CD4-positive, alpha-beta T cell (primary cell): Measurements from ENCODE around the gene KCNG1. TPM values are rescaled to one million over a fixed set of nuclear protein-coding genes. Genes with fewer than 3 reads are reported as not detected.

ENCODE experiments used
- ATAC-seq: fragments of 200-7000 bp; cut with Tn5 transposase; one replicate; pipeline ENCODE4 v1.10.0; 2022; ENCODE audit warnings: mild to moderate bottlenecking; ENCODE audit not compliant: poor library complexity
- CTCF ChIA-PET: fragments of 350-600 bp; sonication (Branson Sonifier 250); formaldehyde crosslinking; loops from one replicate; lab custom pipeline; 2021; ENCODE audit warnings: antibody characterized with exemption, inconsistent platforms; lab: Charles Lee
- POLR2A ChIA-PET: fragments of 350-600 bp; sonication (Branson Sonifier 250); formaldehyde crosslinking; loops from one replicate; lab custom pipeline; 2021; ENCODE audit warnings: antibody characterized with exemption, inconsistent platforms; lab: Charles Lee
- DNase-seq, 14 experiments: peaks; one replicate each; pipeline ENCODE4 v3.0.0-alpha.2; 2013 to 2020; ENCODE audit warnings: mixed read lengths in 2 of 14
- H3K27ac ChIP-seq, 2 donors: one replicate each; pipeline versions ENCODE4 v1.5.1 to v1.7.0; 2013; ENCODE audit warnings: low read length in 2 of 2, low read depth in 1 of 2, mild to moderate bottlenecking in 1 of 2
- H3K27me3 ChIP-seq, 2 experiments: 1 replicate in 1 of 2; 2 replicates in 1 of 2; pipeline versions ENCODE4 v1.6.1 to v1.7.0; 2013; ENCODE audit warnings: low read length in 2 of 2, control low read depth in 1 of 2, mild to moderate bottlenecking in 1 of 2, moderate library complexity in 1 of 2; ENCODE audit not compliant: insufficient read depth in 2 of 2, control insufficient read depth in 1 of 2
- H3K36me3 ChIP-seq: one replicate; pipeline ENCODE4 v1.6.1; 2013; ENCODE audit warnings: low read length, control low read depth; ENCODE audit not compliant: insufficient read depth
- H3K4me1 ChIP-seq: one replicate; pipeline ENCODE4 v1.6.1; 2013; ENCODE audit warnings: low read length, control low read depth; ENCODE audit not compliant: insufficient read depth
- H3K4me3 ChIP-seq: one replicate; pipeline ENCODE4 v1.5.1; 2013; ENCODE audit warnings: mild to moderate bottlenecking, low read length, moderate library complexity
- H3K9me3 ChIP-seq, 2 experiments: 1 replicate in 1 of 2; 2 replicates in 1 of 2; pipeline versions ENCODE4 v1.6.1 to v1.7.0; 2013; ENCODE audit warnings: low read length in 2 of 2, mild to moderate bottlenecking in 2 of 2, control low read depth in 1 of 2, moderate library complexity in 1 of 2; ENCODE audit not compliant: control insufficient read depth in 1 of 2, insufficient read depth in 1 of 2
- H3K27ac Mint-ChIP-seq: one replicate; pipeline ENCODE4 v1.8.0; 2020; ENCODE audit warnings: mixed read lengths
- H3K27me3 Mint-ChIP-seq: one replicate; pipeline ENCODE4 v1.8.0; 2021; ENCODE audit warnings: mixed read lengths
- H3K36me3 Mint-ChIP-seq: one replicate; pipeline ENCODE4 v1.8.0; 2021; ENCODE audit warnings: low read depth, mixed read lengths
- H3K4me1 Mint-ChIP-seq: one replicate; pipeline ENCODE4 v1.8.0; 2021; ENCODE audit warnings: low read depth, mixed read lengths
- H3K4me3 Mint-ChIP-seq: one replicate; pipeline ENCODE4 v1.8.0; 2020; ENCODE audit warnings: mild to moderate bottlenecking, mixed read lengths
- H3K9me3 Mint-ChIP-seq: one replicate; pipeline ENCODE4 v1.8.0; 2020; ENCODE audit warnings: mixed read lengths
- intact Hi-C, 2 experiments: fragments of 100-400 bp; cut with DNase I in 1 of 2; cut with micrococcal nuclease in 1 of 2; formaldehyde crosslinking; loops; one replicate each; pipeline versions ENCODE4 v1.15.1 to v1.9.0; 2023 to 2025; cut with DNase I, micrococcal nuclease
- total RNA-seq, 174 experiments: library from RNA in 2 of 174; stranded (reverse) in 2 of 174; gene quantifications; one replicate each; pipeline ENCODE4 v1.2.3 and lab custom pipeline; 2021 to 2026
- TF ChIP-seq, protein P1 (sequence below): fragments of 200-600 bp; IDR thresholded peaks from one replicate; pipeline ENCODE4 v1.8.0; 2022; ENCODE audit warnings: antibody characterized with exemption, mild to moderate bottlenecking

KCNG1 gene
- total RNA-seq, 2 experiments from 2014 or later, result not detected

DNA sequence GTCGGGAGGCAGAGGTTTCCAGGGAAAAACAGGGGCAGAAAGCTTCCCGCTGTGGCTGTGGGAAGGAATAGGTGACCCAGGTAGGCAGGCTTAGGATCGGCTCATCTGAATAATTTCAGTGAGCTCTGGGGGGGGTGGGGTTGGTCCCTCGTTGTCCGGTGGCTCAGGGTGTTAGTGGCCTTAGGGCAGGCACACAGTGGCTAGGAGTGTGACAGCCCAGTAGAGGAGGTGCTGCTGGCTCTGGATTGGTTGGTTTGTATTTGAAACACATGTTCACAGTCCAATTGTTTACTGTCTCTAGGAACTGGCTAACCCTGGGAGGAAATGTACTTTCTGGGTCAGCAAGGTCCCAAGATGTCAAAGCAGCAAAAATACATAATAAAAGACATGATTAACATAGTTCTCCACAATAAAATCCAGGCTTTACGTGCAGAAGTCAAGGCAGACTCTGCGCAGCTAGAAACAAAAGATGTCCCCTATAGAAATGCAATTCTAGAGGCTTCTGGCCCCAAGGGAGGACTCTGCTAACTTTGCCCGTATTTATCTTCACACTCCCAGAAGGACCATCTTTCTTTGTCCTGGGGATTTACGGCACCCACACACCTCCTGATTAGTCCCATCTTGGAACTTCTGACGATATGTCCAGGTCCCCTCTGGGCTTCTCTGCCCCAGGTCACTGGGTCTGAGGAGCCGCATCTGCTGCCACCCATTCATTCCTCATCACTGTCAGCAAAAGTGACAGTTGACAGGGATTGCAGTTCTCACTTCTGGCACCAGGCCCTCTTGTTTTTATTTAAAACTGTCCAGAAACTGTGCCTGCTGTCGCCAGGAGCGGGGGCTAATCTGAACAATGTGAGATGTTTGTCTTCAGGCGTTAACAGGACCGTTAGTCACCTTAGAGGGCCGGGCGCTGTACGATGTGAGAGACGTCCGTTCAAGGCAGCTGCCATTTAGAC, 45.6 kb downstream of the KCNG1 start:
- DNase-seq (no peak), ATAC-seq (no peak)
- peaks cover 4% of the 10 kb centered on the region for H3K4me1 ChIP-seq
- POLR2A ChIA-PET, result no interaction called here
- no peaks in the 10 kb centered on the region for H3K36me3 ChIP-seq
- no peaks in the 10 kb centered on the region for H3K4me1 Mint-ChIP-seq
- no peak overlapping the region for H3K4me3 Mint-ChIP-seq
- no peaks in the 10 kb centered on the region for H3K9me3 Mint-ChIP-seq
- intact Hi-C loops, result no loop called here
- peaks cover 12 to 15% of the 10 kb centered on the region in 2 experiments for H3K27me3 ChIP-seq
- no peaks in the 10 kb centered on the region for H3K9me3 ChIP-seq
- peaks cover 38% of the 10 kb centered on the region for H3K27me3 Mint-ChIP-seq
- CTCF ChIA-PET, result no interaction called here
- TF ChIP-seq, protein P1, sequence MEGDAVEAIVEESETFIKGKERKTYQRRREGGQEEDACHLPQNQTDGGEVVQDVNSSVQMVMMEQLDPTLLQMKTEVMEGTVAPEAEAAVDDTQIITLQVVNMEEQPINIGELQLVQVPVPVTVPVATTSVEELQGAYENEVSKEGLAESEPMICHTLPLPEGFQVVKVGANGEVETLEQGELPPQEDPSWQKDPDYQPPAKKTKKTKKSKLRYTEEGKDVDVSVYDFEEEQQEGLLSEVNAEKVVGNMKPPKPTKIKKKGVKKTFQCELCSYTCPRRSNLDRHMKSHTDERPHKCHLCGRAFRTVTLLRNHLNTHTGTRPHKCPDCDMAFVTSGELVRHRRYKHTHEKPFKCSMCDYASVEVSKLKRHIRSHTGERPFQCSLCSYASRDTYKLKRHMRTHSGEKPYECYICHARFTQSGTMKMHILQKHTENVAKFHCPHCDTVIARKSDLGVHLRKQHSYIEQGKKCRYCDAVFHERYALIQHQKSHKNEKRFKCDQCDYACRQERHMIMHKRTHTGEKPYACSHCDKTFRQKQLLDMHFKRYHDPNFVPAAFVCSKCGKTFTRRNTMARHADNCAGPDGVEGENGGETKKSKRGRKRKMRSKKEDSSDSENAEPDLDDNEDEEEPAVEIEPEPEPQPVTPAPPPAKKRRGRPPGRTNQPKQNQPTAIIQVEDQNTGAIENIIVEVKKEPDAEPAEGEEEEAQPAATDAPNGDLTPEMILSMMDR, result no peak
- no peak overlapping the region for H3K27ac Mint-ChIP-seq
- H3K36me3 Mint-ChIP-seq, result no peaks in the 10 kb centered on the region
- H3K4me3 ChIP-seq, result no peak overlapping the region
- no peak overlapping the region for H3K27ac ChIP-seq

DNA sequence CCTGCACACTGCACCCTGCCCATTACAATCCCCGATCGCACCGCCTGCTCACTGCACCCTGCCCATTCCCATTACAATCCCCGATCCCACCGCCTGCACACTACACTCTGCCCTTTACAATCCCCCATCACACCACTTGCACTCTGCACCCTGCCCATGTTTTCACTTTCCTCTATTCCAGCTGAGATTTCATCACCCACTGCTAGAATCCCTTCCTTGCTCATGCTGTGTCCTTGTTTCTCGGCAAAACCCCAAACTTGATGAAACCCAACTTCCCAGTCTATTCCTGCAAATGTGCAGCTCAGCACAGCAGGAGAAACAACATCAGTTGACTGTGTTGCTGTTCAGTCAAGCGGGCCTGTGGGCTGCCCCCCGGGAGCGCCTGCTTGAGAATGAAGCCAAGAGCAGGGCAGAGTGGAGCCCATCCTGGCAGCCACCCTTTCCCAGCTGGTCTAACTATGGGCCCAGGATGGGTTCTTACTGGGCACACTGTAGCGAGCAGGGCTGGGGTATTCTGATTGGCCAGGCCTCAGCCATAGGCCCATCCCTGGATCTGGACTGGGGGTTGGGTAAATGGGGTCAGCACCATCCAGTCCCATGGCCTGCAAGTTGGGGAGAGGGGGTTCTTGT, 47.1 kb downstream of the KCNG1 start:
- POLR2A ChIA-PET, result no interaction called here

DNA sequence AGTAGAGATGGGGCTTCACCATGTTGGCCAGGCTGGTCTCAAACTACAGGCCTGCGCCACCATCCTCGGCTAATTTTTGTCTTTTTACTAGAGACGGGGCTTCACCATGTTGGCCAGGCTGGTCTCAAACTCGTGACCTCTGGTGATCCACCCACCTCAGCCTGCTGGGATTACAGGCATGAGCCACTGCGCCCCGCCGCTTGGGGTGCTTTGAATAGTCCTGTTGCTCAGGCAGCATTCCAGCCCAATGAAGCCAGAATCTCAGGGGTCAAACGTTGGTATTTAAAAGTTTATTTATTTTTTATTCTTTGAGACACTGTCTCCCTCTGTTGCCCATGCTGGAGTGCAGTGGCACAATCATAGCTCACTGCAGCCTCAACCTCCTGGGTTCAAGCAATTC, 53.0 kb downstream of the KCNG1 start:
- no peak overlapping the region for H3K27ac ChIP-seq
- Mint-ChIP-seq H3K27ac (no peak overlapping the region), H3K27me3 (peaks cover 9% of the 10 kb centered on the region), H3K4me3 (no peak overlapping the region), H3K36me3 (no peaks in the 10 kb centered on the region), H3K4me1 (no peaks in the 10 kb centered on the region), H3K9me3 (no peaks in the 10 kb centered on the region)
- no peaks in the 10 kb centered on the region for H3K4me1 ChIP-seq
- ATAC-seq (no peak), DNase-seq (no peak)
- ChIA-PET CTCF (no interaction called here), POLR2A (no interaction called here)
- no peaks in the 10 kb centered on the region for H3K9me3 ChIP-seq
- TF ChIP-seq, protein P1, result no peak
- peaks cover 0 to 5% of the 10 kb centered on the region in 2 experiments for H3K27me3 ChIP-seq
- no peaks in the 10 kb centered on the region for H3K36me3 ChIP-seq
- no peak overlapping the region for H3K4me3 ChIP-seq
- intact Hi-C loops, result no loop called here

More for the DNA sequence above, 47.1 kb downstream of the KCNG1 start:
- Histone ChIP-seq H3K36me3 (no peaks in the 10 kb centered on the region), H3K4me3 (no peak overlapping the region), H3K9me3 (no peaks in the 10 kb centered on the region), H3K27me3 (peaks cover 8 to 15% of the 10 kb centered on the region in 2 experiments), H3K4me1 (no peaks in the 10 kb centered on the region), H3K27ac (no peak overlapping the region)
- CTCF ChIA-PET, result no interaction called here
- Mint-ChIP-seq H3K4me3 (no peak overlapping the region), H3K9me3 (no peaks in the 10 kb centered on the region), H3K4me1 (no peaks in the 10 kb centered on the region), H3K27me3 (peaks cover 31% of the 10 kb centered on the region), H3K27ac (no peak overlapping the region), H3K36me3 (no peaks in the 10 kb centered on the region)
- intact Hi-C loops, result no loop called here
- DNase-seq, result no peak
- TF ChIP-seq, protein P1, result no peak
- ATAC-seq, result no peak
